HG02610 (cell line): ENCODE data around the gene RGMB.

ENCODE experiments used
- ATAC-seq: cut with Tn5 transposase; IDR thresholded peaks from one replicate; pipeline ENCODE4 v1.9.1; 2021; ENCODE audit warnings: mild to moderate bottlenecking, moderate library complexity; ENCODE audit not compliant: unreplicated experiment

RGMB gene

GRCh38 chr5:98768160-98768959 lies 5.1 kb upstream of the RGMB start:
- peak; percentile 52 for ATAC-seq

GRCh38 chr5:98768960-98769209 lies 4.6 kb upstream of the RGMB start:
- ATAC-seq: no peak

GRCh38 chr5:98769210-98769958 lies 4.1 kb upstream of the RGMB start:
- no peak for ATAC-seq

- ATAC-seq: no peak
These were observed 3.6 kb upstream of the RGMB start for GRCh38 chr5:98769959-98770208.

GRCh38 chr5:98770209-98770910 lies 3.1 kb upstream of the RGMB start:
- no peak for ATAC-seq

GRCh38 chr5:98770911-98771322 lies 2.5 kb upstream of the RGMB start:
- ATAC-seq: no peak

- peak; percentile 14 for ATAC-seq
These were observed 1.9 kb upstream of the RGMB start for GRCh38 chr5:98771382-98772109.

GRCh38 chr5:98772415-98773213 lies 849 bp upstream of the RGMB start:
- ATAC-seq: no peak

- ATAC-seq: no peak
These were observed 324 bp upstream of the RGMB start for GRCh38 chr5:98773214-98773463.

GRCh38 chr5:98774192-98775033 lies 950 bp downstream of the RGMB start:
- peak; percentile 29 for ATAC-seq

GRCh38 chr5:98775246-98776065 lies 2.0 kb downstream of the RGMB start:
- ATAC-seq: no peak

- no peak for ATAC-seq
These were observed 2.7 kb downstream of the RGMB start for GRCh38 chr5:98776066-98776705.

- no peak for ATAC-seq
These were observed 3.8 kb downstream of the RGMB start for GRCh38 chr5:98777295-98777694.

GRCh38 chr5:98779264-98779877 lies 5.9 kb downstream of the RGMB start:
- ATAC-seq: no peak

GRCh38 chr5:98780390-98780789 lies 6.9 kb downstream of the RGMB start:
- no peak for ATAC-seq

- ATAC-seq: no peak
These were observed 8.1 kb downstream of the RGMB start for GRCh38 chr5:98781520-98781919.

GRCh38 chr5:98781964-98782363 lies 8.5 kb downstream of the RGMB start:
- ATAC-seq: no peak

GRCh38 chr5:98783051-98783649 lies 9.7 kb downstream of the RGMB start:
- ATAC-seq: no peak
